AG04450 (cell line): ENCODE results near the gene ARMC5. TPM values are rescaled to one million over a fixed set of nuclear protein-coding genes. Genes with fewer than 3 reads are reported as not detected.
"Not testable (repeated sequence)": the region's sequence is repeated elsewhere in the genome, so short reads cannot be mapped to it uniquely, and the experiment has no call there.

Source experiments
- CTCF ChIA-PET: fragments of 300-600, 350-600 bp; formaldehyde crosslinking; extraction: SDS; loops from one replicate; lab custom pipeline; 2022; ENCODE audit warnings: antibody characterized with exemption, inconsistent platforms; lab: Charles Lee
- POLR2A ChIA-PET: fragments of 350-600 bp; formaldehyde crosslinking; extraction: SDS; loops from one replicate; lab custom pipeline; 2021; ENCODE audit warnings: antibody characterized with exemption, inconsistent platforms; lab: Yijun Ruan, JAX
- DNase-seq: peaks from one replicate; pipeline ENCODE4 v3.0.0-alpha.2; 2011; ENCODE audit warnings: low read depth, low spot score
- H3K27ac ChIP-seq: one replicate; pipeline ENCODE4 v1.5.1; 2012; ENCODE audit warnings: low read depth, low read length, control low read depth
- H3K27me3 ChIP-seq: one replicate; pipeline ENCODE4 v1.6.0; 2012; ENCODE audit warnings: low read length; ENCODE audit not compliant: control insufficient read depth, insufficient read depth
- H3K4me3 ChIP-seq: 2 replicates; pipeline ENCODE4 v1.5.1; 2011; ENCODE audit warnings: mild to moderate bottlenecking, low read depth, low read length, control low read depth
- H3K9me3 ChIP-seq: 2 replicates; pipeline ENCODE4 v1.5.1; 2012; ENCODE audit warnings: low read length; ENCODE audit not compliant: control insufficient read depth, insufficient read depth
- CTCF ChIP-seq: IDR thresholded peaks from 2 replicates; pipeline ENCODE4 v1.5.1; 2011; ENCODE audit warnings: low read depth, low read length, control low read depth, inconsistent platforms
- polyA plus RNA-seq: library from polyadenylated mRNA; depleted of rRNA; stranded (reverse); fragments of >200 nt; gene quantifications from 2 replicates; pipeline ENCODE4 v1.2.3, GENCODE V29; 2011

Gene ARMC5
- polyA plus RNA-seq, 1 experiment, result 2.9 TPM

- POLR2A ChIA-PET, result interaction anchor here (0.7 kb wide), 2 partner anchors 12 to 285 kb away, joined by 4 to 6 read pairs; no protein-coding TSS in a partner anchor
- CTCF ChIA-PET, result interaction anchor here (1.3 kb wide), 1 partner anchor 21 kb away, joined by 3 read pairs; no protein-coding TSS in a partner anchor
These were observed 19.7 kb downstream of the ARMC5 start for GRCh38 chr16:31478956-31479355.

GRCh38 chr16:31479751-31480150 lies 20.4 kb downstream of the ARMC5 start:
- Histone ChIP-seq H3K27me3 (peaks cover 4% of the 10 kb centered on the region), H3K27ac (no peak overlapping the region), H3K9me3 (no peaks in the 10 kb centered on the region; the same call in 1 of the 2 replicates), H3K4me3 (no peak overlapping the region)
- no peak for TF ChIP-seq CTCF
- CTCF ChIA-PET, result no interaction called here
- POLR2A ChIA-PET, result interaction anchor here (1.1 kb wide), 1 partner anchor 20 kb away, joined by 3 read pairs; no protein-coding TSS in a partner anchor
- no peak for DNase-seq

More at GRCh38 chr16:31478956-31479355, 19.7 kb downstream of the ARMC5 start:
- no peak overlapping the region for H3K27ac ChIP-seq
- no peaks in the 10 kb centered on the region; the same call in 1 of the 2 replicates for H3K9me3 ChIP-seq
- DNase-seq, result no peak
- peaks cover 2% of the 10 kb centered on the region for H3K27me3 ChIP-seq
- no peak for TF ChIP-seq CTCF
- H3K4me3 ChIP-seq, result no peak overlapping the region

GRCh38 chr16:31480851-31481536 lies 21.7 kb downstream of the ARMC5 start:
- Histone ChIP-seq H3K27ac (no peak overlapping the region), H3K4me3 (no peak overlapping the region), H3K27me3 (peaks cover 11% of the 10 kb centered on the region), H3K9me3 (no peaks in the 10 kb centered on the region; the same call in 1 of the 2 replicates)
- no peak for TF ChIP-seq CTCF
- ChIA-PET CTCF (interaction anchor here (0.7 kb wide), 2 partner anchors 11 to 388 kb away, joined by 3 read pairs; no protein-coding TSS in a partner anchor), POLR2A (interaction anchor here (0.6 to 2.0 kb wide), 2 partner anchors 9 to 21 kb away, joined by 4 to 9 read pairs; partner anchors contain the start of gene TGFB1I1)
- DNase-seq, result no peak

GRCh38 chr16:31483081-31483480 lies 23.8 kb downstream of the ARMC5 start, which contains the start of gene SLC5A2:
SLC5A2 (plus strand) TSS chr16:31483123; CDS start chr16:31483137, 14 bp downstream.
- Histone ChIP-seq H3K27me3 (peaks cover 27% of the 10 kb centered on the region), H3K9me3 (no peaks in the 10 kb centered on the region; the same call in 1 of the 2 replicates), H3K4me3 (no peak within 1 kb of the TSS), H3K27ac (no peak within 1 kb of the TSS)
- DNase-seq, result no peak
- CTCF ChIA-PET, result interaction anchor here (2.0 kb wide), 1 partner anchor 22 kb away, joined by 6 read pairs; no protein-coding TSS in a partner anchor
- POLR2A ChIA-PET, result interaction anchor here (1.0 to 2.0 kb wide), 2 partner anchors 11 to 535 kb away, joined by 3 to 9 read pairs; partner anchors contain the start of gene TGFB1I1
- TF ChIP-seq CTCF, result no peak

- ChIA-PET CTCF (interaction anchor here (2.0 kb wide), 1 partner anchor 23 kb away, joined by 6 read pairs; no protein-coding TSS in a partner anchor), POLR2A (interaction anchor here (0.7 kb wide), 1 partner anchor 39 kb away, joined by 3 read pairs; no protein-coding TSS in a partner anchor)
- not testable (repeated sequence) for H3K27ac ChIP-seq, H3K9me3 ChIP-seq, DNase-seq, H3K4me3 ChIP-seq
- H3K27me3 ChIP-seq, result peaks cover 30% of the 10 kb centered on the region
These were observed 24.7 kb downstream of the ARMC5 start for GRCh38 chr16:31484048-31484447.
